IPS DF 6.9 (cell line): ENCODE data around the gene CNOT1.

ENCODE experiments used
- DNase-seq: peaks from one replicate; pipeline ENCODE4 v3.0.0-alpha.2; 2013; ENCODE audit warnings: low read depth, low spot score
- H3K27ac ChIP-seq: one replicate; pipeline ENCODE4 v1.5.1; 2013; ENCODE audit warnings: low read length, control low read depth
- H3K27me3 ChIP-seq: 2 replicates; pipeline ENCODE4 v1.6.1; 2013; ENCODE audit warnings: mild to moderate bottlenecking, low read length; ENCODE audit not compliant: control insufficient read depth, insufficient read depth
- H3K36me3 ChIP-seq: 2 replicates; pipeline ENCODE4 v1.6.1; 2013; ENCODE audit warnings: low read length; ENCODE audit not compliant: control insufficient read depth, insufficient read depth
- H3K4me1 ChIP-seq: 2 replicates; pipeline ENCODE4 v1.6.1; 2013; ENCODE audit warnings: low read length; ENCODE audit not compliant: control insufficient read depth, insufficient read depth
- H3K4me3 ChIP-seq: 2 replicates; pipeline ENCODE4 v1.5.1; 2013; ENCODE audit warnings: mild to moderate bottlenecking, low read length
- H3K9me3 ChIP-seq: 2 replicates; pipeline ENCODE4 v1.6.1; 2013; ENCODE audit warnings: low read length, inconsistent platforms; ENCODE audit not compliant: control insufficient read depth, insufficient read depth
- WGBS: extraction: QIAGEN DNeasy Blood & Tissue Kit; methylation state at CpG from one replicate; pipeline ENCODE4 v1.1.7; 2013; ENCODE audit warnings: mixed read lengths, missing lambda C conversion rate; ENCODE audit not compliant: insufficient read length, insufficient coverage; 5-methylcytosine and 5-hydroxymethylcytosine counted together

Gene CNOT1

GRCh38 chr16:58510097-58510775 is 119.4 kb downstream of the CNOT1 start:
- H3K9me3 ChIP-seq: no peaks in the 10 kb centered on the region
- H3K4me3 ChIP-seq: no peak overlapping the region; the same call in 1 of the 2 replicates
- no peaks in the 10 kb centered on the region for H3K27me3 ChIP-seq
- no peaks in the 10 kb centered on the region for H3K4me1 ChIP-seq
- H3K27ac ChIP-seq: no peak overlapping the region
- no CpG with 5 or more reads among the region's 18 CpGs for WGBS
- 0 out of 2 replicates have a peak, but pooled peaks cover 2% of the 10 kb centered on the region for H3K36me3 ChIP-seq
- no peak for DNase-seq

GRCh38 chr16:58509256-58510096 is 120.2 kb downstream of the CNOT1 start:
- Histone ChIP-seq H3K27me3 (no peaks in the 10 kb centered on the region), H3K9me3 (no peaks in the 10 kb centered on the region), H3K36me3 (0 out of 2 replicates have a peak, but pooled peaks cover 2% of the 10 kb centered on the region), H3K4me1 (no peaks in the 10 kb centered on the region), H3K27ac (no peak overlapping the region), H3K4me3 (no peak overlapping the region)
- no peak for DNase-seq
- no CpG with 5 or more reads among the region's 9 CpGs for WGBS

- Histone ChIP-seq H3K36me3 (0 out of 2 replicates have a peak, but pooled peaks cover 2% of the 10 kb centered on the region), H3K9me3 (no peaks in the 10 kb centered on the region), H3K27ac (no peak overlapping the region), H3K27me3 (no peaks in the 10 kb centered on the region), H3K4me1 (no peaks in the 10 kb centered on the region), H3K4me3 (no peak overlapping the region)
- WGBS: no CpG with 5 or more reads among the region's 5 CpGs
- DNase-seq: no peak
Measured at GRCh38 chr16:58508671-58509251, 120.9 kb downstream of the CNOT1 start.

- DNase-seq: no peak
- Histone ChIP-seq H3K4me3 (no peak overlapping the region), H3K27me3 (no peaks in the 10 kb centered on the region), H3K9me3 (no peaks in the 10 kb centered on the region), H3K27ac (no peak overlapping the region), H3K36me3 (0 out of 2 replicates have a peak, but pooled peaks cover 2% of the 10 kb centered on the region), H3K4me1 (no peaks in the 10 kb centered on the region)
- WGBS: no CpG with 5 or more reads among the region's 14 CpGs
Measured at GRCh38 chr16:58507963-58508670, 121.5 kb downstream of the CNOT1 start.

- H3K9me3 ChIP-seq: no peaks in the 10 kb centered on the region
- WGBS: no CpG with 5 or more reads among the region's 15 CpGs
Measured at GRCh38 chr16:58507195-58507962, 122.2 kb downstream of the CNOT1 start.

GRCh38 chr16:58506241-58507194 is 123.1 kb downstream of the CNOT1 start:
- no peak overlapping the region for H3K4me3 ChIP-seq
- H3K27me3 ChIP-seq: no peaks in the 10 kb centered on the region
- no peaks in the 10 kb centered on the region for H3K4me1 ChIP-seq
- no CpG with 5 or more reads among the region's 20 CpGs for WGBS
- DNase-seq: no peak
- H3K27ac ChIP-seq: no peak overlapping the region
- H3K36me3 ChIP-seq: 0 out of 2 replicates have a peak, but pooled peaks cover 2% of the 10 kb centered on the region
- H3K9me3 ChIP-seq: no peaks in the 10 kb centered on the region

More at GRCh38 chr16:58507195-58507962, 122.2 kb downstream of the CNOT1 start:
- H3K4me1 ChIP-seq: no peaks in the 10 kb centered on the region
- no peak overlapping the region for H3K4me3 ChIP-seq
- 0 out of 2 replicates have a peak, but pooled peaks cover 2% of the 10 kb centered on the region for H3K36me3 ChIP-seq
- no peak overlapping the region for H3K27ac ChIP-seq
- no peaks in the 10 kb centered on the region for H3K27me3 ChIP-seq
- DNase-seq: no peak

GRCh38 chr16:58503863-58504688 is 125.5 kb downstream of the CNOT1 start:
- Histone ChIP-seq H3K4me3 (no peak overlapping the region), H3K9me3 (no peaks in the 10 kb centered on the region), H3K27me3 (no peaks in the 10 kb centered on the region), H3K27ac (no peak overlapping the region), H3K36me3 (0 out of 2 replicates have a peak, but pooled peaks cover under 1% of the 10 kb centered on the region), H3K4me1 (peaks cover 2% of the 10 kb centered on the region)
- DNase-seq: no peak
- WGBS: no CpG with 5 or more reads among the region's 21 CpGs

GRCh38 chr16:58503166-58503862 is 126.3 kb downstream of the CNOT1 start:
- Histone ChIP-seq H3K27ac (no peak overlapping the region), H3K27me3 (no peaks in the 10 kb centered on the region), H3K36me3 (no peaks in the 10 kb centered on the region), H3K4me1 (peaks cover 2% of the 10 kb centered on the region), H3K4me3 (no peak overlapping the region), H3K9me3 (no peaks in the 10 kb centered on the region)
- WGBS: no CpG with 5 or more reads among the region's 14 CpGs
- no peak for DNase-seq
